Stimulated activated CD8-positive, alpha-beta memory T cell treated with anti-CD3 and anti-CD28 coated beads, Interleukin-4, amount 100 ng/mL, for 1 hour (primary cell): ENCODE results near the gene EHD2.
"Not testable (repeated sequence)": the region's sequence is repeated elsewhere in the genome, so short reads cannot be mapped to it uniquely, and the experiment has no call there.

Experiments
- DNase-seq, 2 donors: peaks; one replicate each; pipeline ENCODE4 v3.0.0-alpha.2; 2020; ENCODE audit warnings: low read depth in 2 of 2, low spot score in 1 of 2

Gene EHD2

GRCh38 chr19:47714339-47714738, 1.1 kb downstream of the EHD2 start:
- DNase-seq, result no peak

- DNase-seq, result not testable (repeated sequence)
These were observed 1.6 kb downstream of the EHD2 start for GRCh38 chr19:47714855-47715254.

- no peak for DNase-seq
These were observed 3.2 kb downstream of the EHD2 start for GRCh38 chr19:47716270-47716937.

GRCh38 chr19:47718415-47719046, 5.3 kb downstream of the EHD2 start:
- not testable (repeated sequence) for DNase-seq

- no peak for DNase-seq
These were observed 6.0 kb downstream of the EHD2 start for GRCh38 chr19:47719047-47719859.

- DNase-seq, result no peak
These were observed 7.6 kb downstream of the EHD2 start for GRCh38 chr19:47720669-47721422.

- no peak for DNase-seq
These were observed 10.3 kb downstream of the EHD2 start for GRCh38 chr19:47723581-47723940.

- DNase-seq, result no peak
These were observed 12.7 kb downstream of the EHD2 start for GRCh38 chr19:47725759-47726401.

GRCh38 chr19:47726467-47726866, 13.2 kb downstream of the EHD2 start:
- no peak for DNase-seq

- not testable (repeated sequence) for DNase-seq
These were observed 15.1 kb downstream of the EHD2 start for GRCh38 chr19:47728295-47728694.

- DNase-seq, result no peak
These were observed 16.2 kb downstream of the EHD2 start for GRCh38 chr19:47729468-47729798.

GRCh38 chr19:47729799-47730520, 16.7 kb downstream of the EHD2 start:
- DNase-seq, result no peak

- DNase-seq, result no peak
These were observed 17.3 kb downstream of the EHD2 start for GRCh38 chr19:47730521-47730889.

- no peak for DNase-seq
These were observed 17.7 kb downstream of the EHD2 start for GRCh38 chr19:47730910-47731309.

- no peak for DNase-seq
These were observed 21.9 kb downstream of the EHD2 start for GRCh38 chr19:47735131-47735530.

- no peak for DNase-seq
These were observed 27.8 kb downstream of the EHD2 start for GRCh38 chr19:47740866-47741519.

- DNase-seq, result no peak
These were observed 28.4 kb downstream of the EHD2 start for GRCh38 chr19:47741544-47742140.

GRCh38 chr19:47742634-47743033, 29.4 kb downstream of the EHD2 start:
- no peak for DNase-seq

- peak; percentile 96 to 97 for DNase-seq
These were observed 32.0 kb downstream of the EHD2 start, which contains the start of gene NOP53 for GRCh38 chr19:47745010-47745901. Gene NOP53 (plus strand): TSS chr19:47745546. CDS start chr19:47745560, 14 bp downstream.
